NCI-H1092 treated with DMSO at 0.1 percent for 48 hours (cell line): ENCODE results near the gene AMOTL2.

Source experiments
- DNase-seq: peaks from one replicate; lab custom pipeline; 2025; lab: John Stamatoyannopoulos, UW

AMOTL2 gene

DNA sequence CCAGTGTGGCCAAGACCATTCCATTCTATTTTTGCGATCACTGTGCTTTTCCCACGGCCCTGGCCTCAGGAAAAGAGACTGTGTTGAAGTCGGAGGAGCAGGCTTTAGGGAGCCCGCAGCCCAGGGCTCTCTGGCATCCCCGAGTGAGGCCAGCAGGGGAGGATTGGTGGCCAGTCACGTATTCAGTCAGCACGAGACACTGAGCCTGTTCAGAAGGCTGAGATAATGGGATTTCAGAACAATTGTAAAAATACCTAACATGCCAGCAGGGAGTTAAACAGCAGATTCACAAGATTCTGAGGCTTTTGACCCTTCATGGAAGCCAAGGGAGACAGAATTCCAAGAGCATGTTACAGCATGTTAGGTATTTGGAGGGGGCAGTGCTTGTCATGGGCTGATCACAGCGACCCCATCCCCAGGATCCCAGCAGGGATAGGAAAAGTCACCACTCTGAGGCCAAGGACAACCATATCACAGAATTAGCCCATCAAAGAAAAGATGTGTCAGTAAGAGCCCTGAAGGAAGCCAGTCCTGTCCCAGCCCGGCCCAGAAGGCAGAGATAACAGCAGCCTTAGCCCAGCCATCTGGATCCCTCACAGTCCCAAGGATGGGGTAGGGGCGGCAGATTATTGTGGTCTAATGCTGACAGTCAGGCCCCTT lies 40.6 kb downstream of the AMOTL2 start:
- DNase-seq: no peak

DNA sequence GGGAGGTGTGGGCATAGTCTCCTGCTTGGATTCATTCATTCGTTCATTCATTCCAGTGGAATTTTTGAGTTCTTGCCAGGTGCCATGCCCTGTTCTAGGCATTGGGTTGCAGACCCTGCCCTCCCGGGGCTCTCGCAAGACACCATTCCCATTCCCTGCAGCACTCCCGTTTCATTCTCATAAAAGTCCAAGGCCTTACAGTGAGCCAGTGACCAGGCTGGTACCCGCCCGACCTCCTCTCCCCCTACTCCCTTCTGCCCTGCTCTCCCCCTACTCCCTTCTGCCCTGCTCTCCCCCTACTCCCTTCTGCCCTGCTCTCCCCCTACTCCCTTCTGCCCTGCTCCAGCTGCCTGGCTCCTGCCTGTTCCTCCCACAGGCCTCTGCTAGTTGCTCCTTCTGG lies 41.9 kb downstream of the AMOTL2 start:
- no peak for DNase-seq

DNA sequence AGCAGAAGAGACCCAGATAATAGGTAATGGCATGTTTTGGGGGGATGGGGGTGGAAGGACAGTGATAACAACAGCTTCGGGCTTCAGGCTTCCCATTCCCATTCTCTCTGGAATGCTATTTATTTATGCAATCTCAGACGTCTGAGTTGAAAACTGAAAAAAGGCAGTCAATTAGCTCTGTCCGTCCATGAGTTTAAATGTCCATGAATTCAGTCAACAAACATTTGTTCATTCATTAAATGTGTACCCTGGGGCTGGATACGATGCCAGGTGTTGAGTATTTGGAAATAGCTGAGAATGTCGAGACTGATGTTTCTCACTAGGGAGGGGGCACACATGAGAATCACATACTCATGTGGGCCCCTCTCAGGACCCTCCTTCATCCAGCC lies 42.4 kb downstream of the AMOTL2 start:
- DNase-seq: no peak

DNA sequence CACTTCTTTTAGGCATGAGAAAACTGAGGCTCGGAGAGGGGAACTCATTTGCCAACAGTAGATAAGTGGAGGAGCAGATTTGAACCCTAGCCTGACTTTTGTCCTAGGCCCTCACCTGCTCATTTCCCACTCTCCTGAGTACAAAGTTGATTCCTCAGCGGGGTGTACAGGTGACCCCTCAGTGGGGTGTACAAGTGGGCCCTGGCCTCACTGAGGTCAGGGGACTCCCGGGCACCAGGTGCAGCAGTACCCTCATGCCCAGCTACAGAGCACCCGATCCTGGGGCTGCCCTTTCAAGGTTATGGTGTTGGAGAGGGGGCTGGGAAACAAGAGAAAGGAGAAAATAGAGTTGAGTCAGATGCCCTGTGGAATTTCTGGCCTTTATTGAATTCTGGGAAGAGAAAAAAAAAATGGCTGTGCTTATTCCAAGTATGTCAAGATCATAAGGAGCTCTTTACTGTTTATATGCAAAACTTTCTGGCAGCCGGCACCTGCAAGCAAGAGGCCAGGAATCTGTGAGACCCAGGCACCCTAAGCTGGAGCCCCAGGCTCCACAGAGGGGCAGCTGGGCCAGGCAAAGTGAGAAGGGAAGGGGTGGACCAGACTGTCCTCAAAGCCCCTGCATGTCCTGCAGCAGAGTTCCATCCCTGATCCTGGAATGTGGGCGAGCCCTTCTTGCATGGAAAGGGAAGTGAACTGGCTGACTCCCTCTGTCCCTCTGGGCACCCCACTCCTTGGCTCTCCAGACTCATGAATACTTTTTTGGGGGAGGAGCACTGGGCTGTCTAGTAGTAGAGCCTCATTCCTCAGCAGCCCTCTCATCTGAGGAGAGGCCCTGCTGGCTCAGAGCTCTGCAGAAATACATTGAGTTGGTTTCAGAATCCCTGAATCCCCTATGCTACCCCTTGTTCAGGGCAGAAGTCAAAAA lies 43.1 kb downstream of the AMOTL2 start:
- no peak for DNase-seq

DNA sequence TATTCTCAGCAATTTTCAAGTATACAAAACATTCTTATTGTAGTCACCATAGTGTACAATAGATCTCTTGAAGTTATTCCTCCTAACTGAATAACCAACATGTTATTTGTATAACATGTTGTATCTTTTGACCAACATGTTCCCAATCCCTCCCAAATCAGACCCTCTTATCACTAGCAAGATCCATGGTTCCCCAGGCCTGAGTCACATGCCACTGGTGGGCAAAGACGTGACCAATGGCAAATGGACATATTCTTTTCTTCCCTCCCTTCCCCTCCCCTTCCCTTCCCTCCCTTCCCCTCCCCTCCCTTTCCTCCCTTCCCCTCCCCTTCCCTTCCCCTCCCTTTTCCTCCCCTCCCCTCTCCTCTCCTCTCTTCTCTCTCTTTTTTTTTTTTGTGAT lies 45.4 kb downstream of the AMOTL2 start:
- no peak for DNase-seq

DNA sequence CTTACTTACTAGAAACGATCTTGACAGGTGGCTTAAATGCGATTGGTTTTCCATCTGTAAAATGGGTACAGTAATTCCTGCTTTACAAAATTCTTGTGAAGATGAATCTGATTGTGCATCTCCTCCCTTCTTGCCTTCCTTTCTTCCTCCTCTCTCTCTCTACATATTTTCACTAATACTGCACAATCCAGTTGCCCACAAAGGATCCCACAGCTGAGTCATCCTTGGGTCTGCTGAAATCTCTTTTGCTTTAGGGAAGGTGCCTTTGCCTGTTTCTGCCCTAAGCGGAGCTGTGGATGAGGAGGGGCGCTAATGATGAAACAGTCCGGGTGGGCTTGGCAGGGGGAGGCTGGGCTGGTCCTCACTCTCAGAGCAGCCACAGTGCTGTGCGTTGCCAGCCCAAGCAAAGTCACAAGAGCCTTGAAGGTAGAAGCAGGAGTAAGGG lies 46.1 kb downstream of the AMOTL2 start:
- no peak for DNase-seq

DNA sequence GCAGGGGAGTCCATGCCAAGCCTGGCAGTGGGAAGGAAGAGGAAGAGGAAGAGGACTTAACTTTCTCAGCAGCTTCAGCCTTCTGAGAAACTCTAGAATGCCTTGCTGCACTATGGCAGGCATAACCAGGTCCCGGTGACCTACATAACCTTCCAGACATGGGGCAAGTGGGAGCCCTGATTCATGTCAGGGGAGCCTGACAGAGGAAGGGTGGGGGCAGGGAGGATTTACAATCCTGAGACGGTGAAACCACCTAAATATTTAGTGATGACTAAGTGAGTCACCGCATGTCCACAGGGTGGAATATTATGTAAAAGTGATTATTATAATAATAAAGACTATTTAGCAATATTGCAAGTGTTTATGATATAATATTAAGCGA lies 46.7 kb downstream of the AMOTL2 start:
- no peak for DNase-seq

DNA sequence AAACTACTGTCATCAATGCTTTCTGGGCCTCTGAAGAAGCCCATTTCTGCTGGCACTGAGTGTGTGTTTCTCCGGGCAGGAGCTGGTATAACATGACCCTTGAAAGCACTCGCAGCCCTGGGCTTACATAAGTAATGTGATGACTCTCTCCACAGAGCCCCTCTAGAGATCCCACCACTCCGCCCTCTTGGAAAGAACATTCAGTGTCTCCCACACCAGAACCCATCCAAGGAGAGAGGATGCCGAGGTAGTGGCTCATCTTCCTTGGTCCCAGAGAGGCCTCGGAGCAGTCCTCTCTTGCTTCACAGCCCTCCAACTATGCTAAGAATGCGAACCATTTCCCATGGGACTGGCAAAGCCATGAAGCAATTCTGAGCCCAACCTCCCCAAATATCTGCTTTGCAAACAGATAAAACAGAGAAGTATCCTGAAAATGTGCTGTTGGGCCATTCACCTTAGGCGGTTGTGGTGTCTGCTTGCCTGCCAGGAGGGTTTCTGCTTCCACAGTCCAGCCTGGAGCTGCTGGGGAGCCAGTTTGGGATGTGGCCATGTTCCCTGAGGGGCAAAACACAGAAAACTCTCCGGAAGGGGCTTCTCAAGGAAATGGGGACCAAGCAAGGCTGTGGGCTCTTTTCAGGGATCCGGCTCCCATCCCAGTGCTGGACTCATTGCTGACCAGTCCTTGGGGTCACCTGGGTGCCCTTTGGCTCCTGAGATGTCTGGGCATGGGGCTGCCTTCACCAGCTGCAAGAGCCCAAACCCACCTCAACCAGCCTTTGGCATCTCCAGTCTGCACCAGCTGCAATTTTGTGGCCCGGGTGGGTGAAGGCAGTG lies 47.3 kb downstream of the AMOTL2 start:
- no peak for DNase-seq

DNA sequence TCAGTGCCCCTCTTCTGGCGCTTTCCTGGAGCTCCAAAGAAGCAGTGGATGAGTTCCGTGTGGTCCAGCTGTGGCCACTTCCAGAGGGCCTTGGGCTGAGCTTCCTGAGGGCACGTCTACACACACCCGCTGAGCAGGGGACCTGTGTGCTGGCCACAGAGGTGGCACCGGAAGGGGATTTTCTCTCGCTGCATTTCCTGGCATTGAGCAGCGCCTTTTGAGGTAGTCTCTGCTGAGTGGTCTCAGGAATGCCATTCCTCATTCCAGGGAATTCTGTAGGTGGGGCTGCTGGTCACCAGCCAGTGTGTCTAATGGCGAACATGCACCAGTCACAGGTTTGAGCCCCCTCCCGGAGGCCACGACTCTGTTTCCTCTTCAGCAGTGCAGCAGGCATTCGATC lies 48.1 kb downstream of the AMOTL2 start:
- no peak for DNase-seq

DNA sequence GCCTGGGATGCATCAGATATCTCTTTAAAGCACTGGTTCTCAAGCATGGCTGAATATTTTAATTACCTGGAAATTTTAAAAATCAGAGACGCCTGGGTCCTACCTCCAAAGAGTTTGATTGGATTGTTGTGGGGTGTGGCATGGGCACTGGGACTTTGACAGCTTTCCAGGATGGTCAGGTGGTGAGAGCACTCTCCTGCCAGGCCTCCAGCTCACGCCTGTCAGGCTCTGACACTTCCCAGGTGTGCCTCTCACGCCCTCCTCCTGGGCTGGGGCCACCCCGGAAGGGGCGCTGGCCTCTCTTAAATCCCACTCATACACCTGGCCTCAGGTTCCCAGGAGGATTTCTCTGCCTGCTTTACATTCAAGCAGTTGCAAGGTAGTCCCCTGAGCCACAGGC lies 48.5 kb downstream of the AMOTL2 start:
- no peak for DNase-seq

DNA sequence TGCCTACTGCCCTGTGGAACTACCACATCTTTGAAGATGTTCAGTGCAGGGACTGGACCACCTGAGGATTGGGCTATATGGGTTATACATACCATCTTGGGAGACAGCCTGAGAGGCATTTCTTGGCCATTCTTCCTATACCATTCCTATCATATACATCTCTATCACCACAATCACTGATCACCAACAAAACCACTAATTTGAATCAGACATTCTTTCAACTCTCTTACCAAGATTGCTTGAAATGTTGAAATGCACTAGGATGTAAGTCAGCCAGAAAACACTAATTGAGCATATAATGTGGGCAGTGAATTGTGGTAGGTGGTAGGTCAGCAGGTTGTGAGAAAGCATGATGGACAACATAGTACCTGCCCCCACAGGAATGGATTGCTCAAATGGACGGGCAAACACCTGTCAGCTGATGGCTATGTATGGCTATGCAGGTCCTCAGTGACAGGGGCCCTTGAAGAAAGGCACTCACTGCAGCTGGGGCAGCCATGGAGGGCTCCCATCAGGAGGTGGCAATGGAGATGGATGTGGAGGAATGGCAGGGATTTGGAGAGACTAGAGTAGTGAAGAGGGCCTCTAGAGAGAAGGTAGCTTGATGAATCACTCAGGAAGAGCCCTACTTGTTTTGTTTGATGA lies 49.1 kb downstream of the AMOTL2 start:
- no peak for DNase-seq

DNA sequence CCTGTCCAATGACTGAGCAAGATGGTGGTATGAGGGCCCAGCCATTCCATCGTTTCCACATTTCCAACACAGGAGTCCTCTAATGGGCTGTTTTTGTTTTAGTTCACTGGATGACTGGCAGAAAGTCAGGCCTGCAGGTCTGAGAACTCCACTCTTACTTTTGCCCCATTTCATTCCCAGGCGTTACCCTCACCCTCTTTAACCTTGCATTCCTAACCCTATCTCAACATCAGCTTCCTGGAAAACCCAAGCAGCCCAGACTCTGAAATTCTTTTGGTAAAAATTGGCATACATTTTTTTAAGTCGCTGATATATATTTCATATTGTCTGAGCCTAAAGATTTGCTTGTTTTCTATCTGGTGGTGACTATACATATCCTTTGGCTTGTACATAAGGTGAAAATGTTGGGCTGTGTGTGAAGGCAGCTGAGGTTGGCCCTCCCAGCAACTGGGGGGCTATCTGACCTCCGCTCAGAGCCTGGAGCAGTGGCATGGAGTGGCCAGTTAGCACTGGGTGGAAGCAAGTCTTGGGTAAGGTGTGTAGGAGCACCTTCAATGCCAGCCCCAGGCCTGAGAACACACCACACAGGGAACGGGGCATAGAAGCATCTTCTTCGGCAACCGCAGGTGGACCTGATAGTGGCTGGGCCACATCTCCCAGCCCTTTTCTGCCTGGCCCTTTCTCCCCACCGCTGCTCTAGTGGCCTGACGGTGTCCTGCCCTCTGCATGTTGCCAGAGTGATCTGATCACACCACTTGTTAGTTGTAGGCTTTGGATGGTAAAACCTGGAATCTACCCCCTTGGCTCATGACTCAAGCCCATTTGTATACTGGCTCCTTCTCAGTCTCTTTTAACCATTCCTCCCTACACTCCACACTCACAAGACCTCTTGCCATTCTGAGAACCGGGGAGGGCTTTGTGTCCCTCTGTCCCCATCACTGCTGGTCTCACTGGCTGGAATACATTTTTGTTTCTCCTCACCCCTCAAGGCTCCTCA lies 50.0 kb downstream of the AMOTL2 start:
- no peak for DNase-seq

DNA sequence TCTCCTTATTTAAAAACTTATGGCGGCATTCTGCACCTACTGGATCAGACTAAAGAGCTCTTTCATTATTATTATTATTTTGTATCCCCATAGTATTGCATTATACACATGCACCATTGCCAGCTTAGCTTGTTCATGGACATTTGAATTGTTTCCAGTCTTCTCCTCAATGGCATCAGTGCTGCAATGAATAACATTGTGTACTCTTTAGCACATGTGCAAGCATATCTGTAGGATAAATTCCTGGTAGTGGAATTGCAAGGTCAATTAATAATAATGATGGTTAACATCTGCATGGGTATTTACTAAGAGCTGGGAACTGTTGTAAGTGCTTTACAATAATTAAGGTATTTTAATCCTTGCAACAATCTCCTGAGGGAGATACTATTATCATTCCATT lies 52.0 kb downstream of the AMOTL2 start:
- no peak for DNase-seq

DNA sequence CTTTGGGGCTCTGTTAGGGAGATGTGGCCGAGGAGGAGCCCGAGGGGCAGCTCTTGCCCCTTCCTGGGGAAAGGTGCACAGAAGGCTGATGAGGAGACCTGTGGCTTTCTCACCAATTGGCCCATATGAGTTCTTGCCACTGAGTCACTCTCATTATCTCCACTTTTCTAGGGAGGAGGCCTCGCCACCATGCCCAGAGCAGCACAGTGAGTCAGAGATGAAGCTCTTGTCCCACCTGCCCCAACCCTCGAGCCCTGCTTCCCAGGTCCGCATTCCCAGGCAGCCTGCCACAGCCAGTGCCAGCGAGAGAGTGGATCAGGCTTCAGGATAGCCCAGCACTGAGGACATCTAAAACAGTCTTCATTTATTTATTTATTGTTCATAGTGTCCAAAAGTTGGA lies 53.5 kb downstream of the AMOTL2 start:
- no peak for DNase-seq

DNA sequence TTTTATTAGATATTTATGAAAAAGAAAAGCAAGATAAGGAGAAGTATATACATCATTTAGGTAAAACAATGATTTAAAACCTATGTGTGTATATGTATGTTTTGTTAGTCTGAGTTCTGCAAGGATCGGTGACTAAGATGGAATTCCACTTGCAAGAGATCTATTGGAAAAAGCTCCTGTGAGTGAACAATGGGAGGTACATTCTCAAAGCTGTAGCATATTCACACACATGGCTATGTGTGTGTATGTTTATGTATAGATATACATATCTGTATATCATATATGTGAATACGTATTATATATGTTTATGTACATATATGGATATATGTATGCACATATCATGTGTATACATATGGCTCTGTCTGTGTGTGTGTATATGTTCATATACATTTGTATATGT lies 54.3 kb downstream of the AMOTL2 start:
- no peak for DNase-seq

DNA sequence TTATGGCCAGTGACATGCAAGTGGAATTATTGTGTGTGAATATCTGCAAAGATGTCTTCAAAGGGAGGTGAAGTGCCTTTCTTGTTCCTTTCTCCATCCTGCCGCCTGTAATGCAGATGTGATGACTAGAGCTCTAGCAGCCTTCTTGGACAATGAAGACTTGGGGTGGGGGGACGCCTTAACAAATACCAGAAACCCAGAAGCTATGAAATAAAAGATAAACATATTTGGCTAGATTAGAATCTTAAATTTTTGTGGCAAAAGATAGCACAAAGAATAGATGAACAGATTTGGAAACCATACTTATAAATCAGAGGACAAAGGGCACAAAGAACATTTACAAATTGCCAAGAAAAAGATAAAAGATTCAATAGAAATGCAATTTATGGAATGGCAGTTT lies 56.1 kb downstream of the AMOTL2 start:
- DNase-seq: no peak

DNA sequence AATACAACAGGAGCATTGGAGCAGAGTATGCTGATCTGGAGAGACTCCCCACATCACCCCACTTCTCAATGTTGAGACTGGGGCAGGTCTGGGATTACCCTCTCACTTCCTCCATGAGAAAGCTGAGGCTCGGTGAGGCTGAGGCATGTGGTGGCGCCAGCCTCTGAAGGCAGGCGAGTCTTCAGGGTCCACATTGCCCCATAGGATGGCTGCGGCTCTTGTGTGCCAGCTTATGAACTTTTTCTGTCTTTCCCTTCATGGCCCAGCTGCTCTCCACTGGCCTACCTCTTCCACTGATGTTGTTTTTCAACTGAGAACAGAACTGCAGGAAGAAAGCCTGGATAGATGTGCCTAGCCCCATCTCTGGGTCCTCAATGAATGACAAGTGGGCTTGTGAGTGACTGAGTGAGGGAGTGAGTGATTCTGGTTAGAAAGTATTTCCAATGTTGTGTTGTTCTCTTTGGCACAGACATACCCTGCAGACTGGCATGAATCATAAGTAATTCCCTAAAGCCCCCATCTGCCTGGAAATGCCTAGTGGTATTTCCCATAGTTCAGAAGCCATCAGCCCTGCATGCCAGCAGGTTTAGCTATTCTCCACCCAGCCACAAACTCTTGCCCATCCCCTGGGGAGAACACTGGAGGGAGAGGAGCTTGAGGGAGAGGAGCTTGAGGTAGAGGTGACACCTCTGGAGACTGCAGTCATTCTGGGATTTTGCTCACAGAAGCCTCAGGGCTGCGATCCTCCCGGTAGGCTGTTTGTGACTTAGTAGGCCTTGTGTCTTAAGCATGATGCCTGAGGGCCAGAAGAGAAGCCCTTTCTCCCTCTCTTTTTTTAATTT lies 56.9 kb downstream of the AMOTL2 start:
- DNase-seq: no peak

DNA sequence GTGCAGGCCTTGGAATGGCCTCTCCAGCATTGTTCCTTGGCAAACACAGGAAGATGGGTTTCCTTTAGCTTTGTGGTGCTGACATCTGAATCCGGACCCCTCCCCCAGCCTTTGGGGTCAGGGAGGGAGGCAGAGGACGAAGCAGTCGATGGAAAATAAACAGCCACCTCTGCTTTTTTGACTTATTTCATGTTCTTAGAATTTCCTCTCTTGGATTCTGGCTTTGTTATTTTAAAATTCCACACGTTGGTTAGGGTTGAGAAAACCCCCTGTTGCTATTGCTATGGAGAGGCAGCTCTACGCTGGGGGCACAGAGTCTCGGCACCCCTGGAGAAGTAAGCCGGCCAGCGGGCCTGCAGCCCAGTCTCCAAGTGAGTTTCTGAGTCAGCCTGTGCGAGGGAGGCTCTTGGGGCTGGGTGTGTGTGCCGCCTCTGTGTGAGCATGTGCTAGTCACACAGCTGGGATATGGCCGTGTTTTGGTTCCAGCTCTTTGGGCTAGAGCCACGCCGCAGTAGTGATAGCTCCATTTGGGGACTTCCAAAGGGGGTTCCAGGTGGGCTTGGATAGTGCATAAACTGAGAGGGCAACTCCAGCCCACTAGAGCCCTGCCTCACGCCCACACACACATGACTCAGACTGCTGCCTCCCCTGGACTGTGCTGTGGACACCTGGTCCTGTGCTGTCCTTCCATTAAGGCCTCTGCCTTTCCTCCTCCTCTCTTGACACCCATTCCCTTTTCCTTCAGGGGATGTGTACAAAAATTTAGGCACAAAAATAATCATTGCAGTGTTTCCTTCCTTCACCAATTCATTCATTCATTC lies 58.8 kb downstream of the AMOTL2 start:
- no peak for DNase-seq
